ENCODE measurements around the gene ST3GAL5.

DNA sequence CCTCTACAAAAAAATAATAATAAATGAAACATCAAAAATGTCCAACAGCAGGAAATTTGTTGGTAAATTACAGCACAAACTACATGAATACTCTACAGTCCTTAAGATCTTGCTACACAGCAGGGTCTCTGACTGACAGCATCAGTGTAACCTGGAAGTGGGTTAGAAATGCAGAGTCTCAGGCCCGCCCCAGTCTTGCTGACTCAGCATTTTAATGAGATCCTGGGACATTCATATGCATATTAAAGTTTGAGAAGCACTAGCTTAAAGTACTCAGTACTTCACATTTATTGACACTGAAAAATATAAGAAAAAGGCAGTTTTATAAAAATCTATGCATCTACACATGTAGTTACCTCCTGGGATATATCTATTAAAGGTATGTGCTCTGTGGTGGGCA, 21.7 kb downstream of the ST3GAL5 start:
- TF ChIP-seq SPI1 (IDR thresholded peaks at IDR 0.05; ENCODE audit: low read depth, low read length) (no peak), POLR2A (IDR thresholded peaks at IDR 0.05; ENCODE audit: low read depth, low read length) (no peak), POLR2AphosphoS5 (IDR thresholded peaks at IDR 0.05; ENCODE audit: low read depth, low read length) (no peak), TAF1 (IDR thresholded peaks at IDR 0.05; ENCODE audit: low read depth, low read length) (no peak)
